Measurements from ENCODE around the gene BARHL1.

- TF ChIP-seq CTCF (IDR thresholded peaks at IDR 0.05) (no peak), POLR2AphosphoS5 (IDR thresholded peaks at IDR 0.05; ENCODE audit: insufficient read depth in 1 of 2, low read depth in 1 of 2) (no peak), POLR2A (IDR thresholded peaks at IDR 0.05) (no peak)
Measured at GRCh38 chr9:132634327-132634726, 51.9 kb downstream of the BARHL1 start.
